GM19035 (cell line): ENCODE data around the gene NUMA1.

ENCODE experiments used
- ATAC-seq: cut with Tn5 transposase; IDR thresholded peaks from one replicate; pipeline ENCODE4 v1.9.1; 2021; ENCODE audit not compliant: unreplicated experiment

The NUMA1 gene

GRCh38 chr11:72018171-72018570 lies 62.2 kb downstream of the NUMA1 start:
- no peak for ATAC-seq

GRCh38 chr11:72015511-72016061 lies 64.8 kb downstream of the NUMA1 start:
- no peak for ATAC-seq

GRCh38 chr11:72014761-72015320 lies 65.5 kb downstream of the NUMA1 start:
- no peak for ATAC-seq

- ATAC-seq, result no peak
Observed at GRCh38 chr11:72013765-72014711, 66.3 kb downstream of the NUMA1 start.

GRCh38 chr11:72012897-72013721 lies 67.2 kb downstream of the NUMA1 start:
- ATAC-seq, result no peak

GRCh38 chr11:72012091-72012630 lies 68.2 kb downstream of the NUMA1 start:
- ATAC-seq, result no peak

GRCh38 chr11:72010529-72011233 lies 69.7 kb downstream of the NUMA1 start:
- no peak for ATAC-seq

- no peak for ATAC-seq
Observed at GRCh38 chr11:72009156-72009555, 71.2 kb downstream of the NUMA1 start.

- ATAC-seq, result no peak
Observed at GRCh38 chr11:72008728-72009127, 71.6 kb downstream of the NUMA1 start.

- no peak for ATAC-seq
Observed at GRCh38 chr11:72007587-72007986, 72.8 kb downstream of the NUMA1 start.

- ATAC-seq, result no peak
Observed at GRCh38 chr11:72007089-72007476, 73.3 kb downstream of the NUMA1 start.

GRCh38 chr11:72006309-72007088 lies 73.8 kb downstream of the NUMA1 start:
- ATAC-seq, result no peak

- ATAC-seq, result no peak
Observed at GRCh38 chr11:72005347-72006260, 74.7 kb downstream of the NUMA1 start.

- no peak for ATAC-seq
Observed at GRCh38 chr11:72004515-72005346, 75.6 kb downstream of the NUMA1 start.

GRCh38 chr11:72003776-72004171 lies 76.6 kb downstream of the NUMA1 start:
- no peak for ATAC-seq

GRCh38 chr11:72002841-72003775 lies 77.2 kb downstream of the NUMA1 start:
- no peak for ATAC-seq
